Astrocyte of the cerebellum (primary cell): ENCODE data around the gene NNMT.

Experiments used
- DNase-seq: peaks from one replicate; pipeline ENCODE4 v3.0.0-alpha.2; 2011; ENCODE audit warnings: low read depth
- H3K4me3 ChIP-seq: 2 replicates; pipeline ENCODE4 v1.5.1; 2011; ENCODE audit warnings: mild to moderate bottlenecking, low read depth, low read length, moderate library complexity
- CTCF ChIP-seq: IDR thresholded peaks from 2 replicates; pipeline ENCODE4 v1.5.1; 2012; ENCODE audit warnings: low read length, low read depth, moderate library complexity, mild to moderate bottlenecking; ENCODE audit errors: missing control alignments
- in situ Hi-C: cut with HindIII; loops from 2 replicates; pipeline ENCODE4 v1.10.0; 2017; ENCODE audit warnings: low sequenced_read_pairs

NNMT gene

GRCh38 chr11:114295676-114296604, at the start of gene NNMT:
Gene NNMT (plus strand): TSS chr11:114296399. CDS start chr11:114296557, 158 bp downstream.
- no peak for TF ChIP-seq CTCF
- DNase-seq: peak; percentile 98
- H3K4me3 ChIP-seq: peak within 1 kb of the TSS; percentile 69
- in situ Hi-C loops: no loop called here

- no peak overlapping the region for H3K4me3 ChIP-seq
- TF ChIP-seq CTCF: no peak
- in situ Hi-C loops: no loop called here
- DNase-seq: no peak
Measured at GRCh38 chr11:114247070-114247789, 49.0 kb upstream of the NNMT start.

GRCh38 chr11:114250180-114250579, 46.0 kb upstream of the NNMT start:
- in situ Hi-C loops: no loop called here
- no peak overlapping the region for H3K4me3 ChIP-seq
- no peak for TF ChIP-seq CTCF
- no peak for DNase-seq

- DNase-seq: no peak
- in situ Hi-C loops: no loop called here
- TF ChIP-seq CTCF: no peak
- no peak overlapping the region for H3K4me3 ChIP-seq
Measured at GRCh38 chr11:114250993-114251814, 45.0 kb upstream of the NNMT start.

GRCh38 chr11:114251815-114252337, 44.3 kb upstream of the NNMT start:
- in situ Hi-C loops: no loop called here
- DNase-seq: no peak
- no peak for TF ChIP-seq CTCF
- no peak overlapping the region for H3K4me3 ChIP-seq

- TF ChIP-seq CTCF: no peak
- no peak overlapping the region for H3K4me3 ChIP-seq
- in situ Hi-C loops: no loop called here
- no peak for DNase-seq
Measured at GRCh38 chr11:114252767-114253166, 43.4 kb upstream of the NNMT start.
